Central memory CD8-positive, alpha-beta T cell (primary cell): Measurements from ENCODE around the gene PMEPA1.

Experiments used
- ATAC-seq: fragments of 150-1000 bp; cut with Tn5 transposase; replicated peaks from 2 replicates; pipeline ENCODE4 v1.10.0; 2022; ENCODE audit warnings: mild to moderate bottlenecking, moderate FRiP score, moderate number of reproducible peaks; ENCODE audit not compliant: poor library complexity, severe bottlenecking; ENCODE audit errors: extremely low read depth
- DNase-seq, 2 donors: peaks; one replicate each; pipeline ENCODE4 v3.0.0; 2021; ENCODE audit warnings: low spot score in 2 of 2
- H3K27ac Mint-ChIP-seq: one replicate; pipeline ENCODE4 v1.8.0; 2022; ENCODE audit warnings: low read depth, mild to moderate bottlenecking, moderate library complexity, mixed read lengths
- H3K27me3 Mint-ChIP-seq: one replicate; pipeline ENCODE4 v1.8.0; 2022; ENCODE audit warnings: mixed read lengths
- H3K36me3 Mint-ChIP-seq: one replicate; pipeline ENCODE4 v1.8.0; 2022; ENCODE audit warnings: mild to moderate bottlenecking, moderate library complexity, mixed read lengths; ENCODE audit not compliant: insufficient read depth
- H3K4me1 Mint-ChIP-seq: one replicate; pipeline ENCODE4 v1.8.0; 2022; ENCODE audit warnings: mixed read lengths
- H3K4me3 Mint-ChIP-seq: one replicate; pipeline ENCODE4 v1.8.0; 2022; ENCODE audit warnings: mild to moderate bottlenecking, moderate library complexity, mixed read lengths
- H3K9me3 Mint-ChIP-seq: one replicate; pipeline ENCODE4 v1.8.0; 2022; ENCODE audit warnings: mixed read lengths

PMEPA1 gene

GRCh38 chr20:57609086-57609841 lies 100.6 kb downstream of the PMEPA1 start:
- peaks cover 39% of the 10 kb centered on the region for H3K36me3 Mint-ChIP-seq
- H3K4me1 Mint-ChIP-seq, result peaks cover 38% of the 10 kb centered on the region
- H3K27me3 Mint-ChIP-seq, result no peaks in the 10 kb centered on the region
- no peak overlapping the region for H3K4me3 Mint-ChIP-seq
- no peaks in the 10 kb centered on the region for H3K9me3 Mint-ChIP-seq
- DNase-seq (no peak), ATAC-seq (no peak)
- H3K27ac Mint-ChIP-seq, result no peak overlapping the region

DNA sequence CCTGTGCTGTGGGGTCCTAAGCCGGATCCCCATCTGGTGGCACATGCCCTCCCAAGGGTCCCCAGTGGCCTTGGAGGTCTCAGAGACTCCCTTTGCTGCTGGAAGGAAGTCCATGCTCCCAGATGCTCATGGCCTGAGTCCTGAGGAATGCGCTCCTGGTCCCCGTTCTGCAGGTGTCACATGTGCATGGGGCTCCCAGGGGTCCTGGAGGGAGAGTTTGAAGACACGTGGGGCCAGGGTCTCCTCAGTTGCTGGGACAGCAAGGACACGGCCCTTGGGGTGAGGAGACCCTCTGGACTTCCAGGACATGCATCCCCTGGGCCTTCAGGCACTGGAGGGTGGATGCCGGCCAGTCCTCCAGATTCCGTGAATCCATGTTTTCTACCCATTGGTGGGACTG lies 101.3 kb downstream of the PMEPA1 start:
- Mint-ChIP-seq H3K36me3 (peaks cover 37% of the 10 kb centered on the region), H3K9me3 (no peaks in the 10 kb centered on the region), H3K27ac (no peak overlapping the region), H3K27me3 (no peaks in the 10 kb centered on the region), H3K4me3 (no peak overlapping the region), H3K4me1 (peaks cover 41% of the 10 kb centered on the region)
- DNase-seq (no peak), ATAC-seq (no peak)

DNA sequence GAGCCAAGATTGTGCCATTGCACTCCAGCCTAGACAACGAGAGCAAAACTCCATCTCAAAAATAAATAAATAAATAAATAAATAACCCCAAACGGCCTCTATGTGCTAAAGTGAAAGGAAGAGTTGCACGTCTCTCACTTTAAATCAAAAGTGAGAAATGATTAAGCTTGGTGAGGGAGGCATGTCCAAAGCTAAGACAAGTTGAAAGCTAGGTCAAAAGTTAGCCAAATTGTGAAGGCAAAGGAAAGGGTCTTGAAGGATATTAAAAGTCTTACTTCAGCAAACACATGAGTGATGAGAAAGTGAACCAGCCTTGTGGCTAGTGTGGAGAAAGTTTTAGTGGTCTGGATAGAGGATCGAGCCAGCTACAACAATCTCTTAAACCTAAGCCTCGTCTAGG lies 103.9 kb downstream of the PMEPA1 start:
- peak; percentile 30 for ATAC-seq
- peaks cover 52% of the 10 kb centered on the region for H3K4me1 Mint-ChIP-seq
- no peaks in the 10 kb centered on the region for H3K27me3 Mint-ChIP-seq
- peaks cover 27% of the 10 kb centered on the region for H3K36me3 Mint-ChIP-seq
- no peaks in the 10 kb centered on the region for H3K9me3 Mint-ChIP-seq
- peak overlapping the region; percentile 92 for H3K27ac Mint-ChIP-seq
- peak overlapping the region; percentile 40 for H3K4me3 Mint-ChIP-seq
- DNase-seq, result no peak

DNA sequence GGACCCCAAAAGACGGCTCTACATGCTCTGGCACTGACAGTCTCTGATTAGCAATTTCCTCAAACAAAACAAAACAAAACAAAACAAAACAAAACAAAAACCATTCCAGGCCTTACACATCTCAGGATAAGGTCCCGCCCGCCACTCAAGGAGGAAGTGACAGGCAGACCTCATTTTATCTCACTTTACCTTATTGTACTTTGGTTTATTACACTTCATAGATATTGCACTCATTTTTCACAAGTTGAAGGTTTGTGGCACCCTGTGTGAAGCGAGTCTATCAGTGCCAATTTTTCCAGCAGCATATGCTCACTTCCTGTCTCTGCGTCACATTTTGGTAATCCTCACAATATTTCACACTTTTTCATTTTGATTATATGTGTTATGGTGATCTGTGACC lies 104.8 kb downstream of the PMEPA1 start:
- Mint-ChIP-seq H3K4me3 (peak overlapping the region; percentile 40), H3K27me3 (no peaks in the 10 kb centered on the region), H3K4me1 (peaks cover 51% of the 10 kb centered on the region), H3K9me3 (no peaks in the 10 kb centered on the region), H3K27ac (peak overlapping the region; percentile 92), H3K36me3 (peaks cover 24% of the 10 kb centered on the region)
- ATAC-seq (peak; percentile 93), DNase-seq (peak in 1 of 2 donors; percentile 73)

- H3K27me3 Mint-ChIP-seq, result no peaks in the 10 kb centered on the region
- DNase-seq (no peak), ATAC-seq (no peak)
- peaks cover 18% of the 10 kb centered on the region for H3K36me3 Mint-ChIP-seq
- H3K27ac Mint-ChIP-seq, result peak overlapping the region; percentile 53
- no peaks in the 10 kb centered on the region for H3K9me3 Mint-ChIP-seq
- H3K4me3 Mint-ChIP-seq, result no peak overlapping the region
- H3K4me1 Mint-ChIP-seq, result peaks cover 41% of the 10 kb centered on the region
Measured at GRCh38 chr20:57603120-57603519, 106.7 kb downstream of the PMEPA1 start.

- Mint-ChIP-seq H3K27ac (peak overlapping the region; percentile 79), H3K4me3 (no peak overlapping the region), H3K36me3 (peaks cover 11% of the 10 kb centered on the region), H3K9me3 (no peaks in the 10 kb centered on the region), H3K4me1 (peaks cover 41% of the 10 kb centered on the region), H3K27me3 (no peaks in the 10 kb centered on the region)
- DNase-seq (no peak), ATAC-seq (no peak)
Measured at GRCh38 chr20:57601737-57602136, 108.1 kb downstream of the PMEPA1 start.

- peaks cover 39% of the 10 kb centered on the region for H3K4me1 Mint-ChIP-seq
- H3K27me3 Mint-ChIP-seq, result no peaks in the 10 kb centered on the region
- H3K36me3 Mint-ChIP-seq, result peaks cover 9% of the 10 kb centered on the region
- H3K9me3 Mint-ChIP-seq, result no peaks in the 10 kb centered on the region
- H3K27ac Mint-ChIP-seq, result peak overlapping the region; percentile 79
- no peak for ATAC-seq
- no peak for DNase-seq
- H3K4me3 Mint-ChIP-seq, result no peak overlapping the region
Measured at GRCh38 chr20:57601211-57601570, 108.6 kb downstream of the PMEPA1 start.

DNA sequence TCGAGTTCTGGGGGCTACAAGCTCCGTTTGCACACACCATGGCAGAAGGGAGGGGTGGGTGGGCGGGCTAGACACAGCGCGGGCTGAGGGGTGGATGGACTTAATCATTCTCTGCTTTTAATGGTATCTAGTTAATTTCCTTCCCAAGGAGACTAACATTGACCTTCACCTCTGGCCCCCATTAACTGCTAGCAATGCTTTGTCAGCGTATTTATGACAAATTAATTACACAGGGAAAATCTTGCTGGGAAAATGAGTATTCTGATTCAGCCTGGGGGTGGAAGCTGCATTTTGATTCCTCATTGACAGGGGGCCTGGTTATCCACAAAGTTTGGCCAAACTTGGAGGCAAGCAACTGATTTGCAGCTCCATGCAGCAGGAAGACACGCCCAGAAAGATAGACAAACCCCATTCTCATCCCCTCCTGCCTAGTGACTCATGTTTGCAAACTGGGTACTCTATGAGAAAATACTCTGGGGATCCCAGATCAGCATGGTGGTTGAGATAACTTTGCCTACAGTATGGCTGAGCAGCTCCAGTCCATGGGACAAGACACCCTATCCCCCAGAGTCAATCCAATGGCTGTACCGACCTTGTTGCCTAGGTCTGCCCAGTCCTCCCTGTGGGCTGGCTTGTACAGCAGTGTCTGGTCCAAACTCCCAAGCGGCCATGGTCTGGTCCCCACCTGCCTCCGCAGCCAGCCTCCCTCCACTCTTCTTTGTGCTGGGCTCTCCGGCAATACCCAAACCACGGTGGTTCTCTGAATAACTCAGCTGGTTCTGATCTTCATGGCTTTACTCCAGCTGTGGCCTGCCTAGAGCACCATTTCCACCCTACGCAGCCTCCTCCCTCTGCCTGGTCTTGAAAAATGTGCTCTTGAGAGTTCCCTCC lies 109.2 kb downstream of the PMEPA1 start:
- Mint-ChIP-seq H3K9me3 (no peaks in the 10 kb centered on the region), H3K4me3 (no peak overlapping the region), H3K4me1 (peaks cover 32% of the 10 kb centered on the region), H3K36me3 (peaks cover 9% of the 10 kb centered on the region), H3K27me3 (no peaks in the 10 kb centered on the region), H3K27ac (peak overlapping the region; percentile 79)
- DNase-seq (no peak), ATAC-seq (no peak)

DNA sequence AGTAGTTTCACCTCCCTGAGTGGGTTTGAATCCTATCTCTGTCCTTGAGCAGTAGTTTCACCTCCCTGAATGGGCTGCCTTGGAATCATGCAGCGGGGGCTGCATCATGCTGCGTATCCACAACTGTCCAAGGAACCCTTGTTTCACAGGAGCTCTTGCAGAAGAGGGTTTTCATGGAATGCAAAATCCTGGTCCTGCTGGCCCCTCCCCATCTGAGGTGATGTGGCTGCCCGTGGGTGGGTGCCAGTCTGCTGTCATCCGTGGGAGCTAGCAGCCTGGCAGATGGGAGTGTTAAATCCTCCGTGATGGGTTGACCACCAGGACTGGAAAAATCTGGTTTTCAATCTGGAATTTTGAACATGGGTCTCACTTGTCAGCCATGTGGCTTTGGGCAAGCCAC lies 111.3 kb downstream of the PMEPA1 start:
- H3K9me3 Mint-ChIP-seq, result no peaks in the 10 kb centered on the region
- no peak for DNase-seq
- no peak for ATAC-seq
- H3K36me3 Mint-ChIP-seq, result peaks cover 1% of the 10 kb centered on the region
- no peaks in the 10 kb centered on the region for H3K27me3 Mint-ChIP-seq
- H3K4me3 Mint-ChIP-seq, result no peak overlapping the region
- H3K27ac Mint-ChIP-seq, result no peak overlapping the region
- peaks cover 20% of the 10 kb centered on the region for H3K4me1 Mint-ChIP-seq
